ENCODE measurements around the gene ATP13A3. TPM values are rescaled to one million over a fixed set of nuclear protein-coding genes. Genes with fewer than 3 reads are reported as not detected.

Gene ATP13A3
- total RNA-seq, 1 donor from 2014 or later, result 44.4 TPM

- H3K9me3 ChIP-seq (ENCODE audit: control insufficient read depth in 3 of 3, low read length in 3 of 3), result peaks cover 0 to 3% (median 0%) of the 10 kb centered on the region in 3 donors
- H3K27me3 ChIP-seq (ENCODE audit: control insufficient read depth in 3 of 3, insufficient read depth in 3 of 3, low read length in 3 of 3), result peaks cover 0 to 8% (median 5%) of the 10 kb centered on the region in 3 donors
- H3K36me3 ChIP-seq (ENCODE audit: control insufficient read depth in 3 of 3, insufficient read depth in 3 of 3, low read length in 3 of 3), result no peaks in the 10 kb centered on the region
- no peak overlapping the region for H3K4me3 ChIP-seq (ENCODE audit: low read length in 3 of 3)
- no peak overlapping the region for H3K9ac ChIP-seq (ENCODE audit: low read depth in 1 of 3, low read length in 3 of 3)
- H3K4me1 ChIP-seq (ENCODE audit: control insufficient read depth in 3 of 3, insufficient read depth in 3 of 3, low read length in 3 of 3), result no peaks in the 10 kb centered on the region
- no peak overlapping the region for H3K27ac ChIP-seq (ENCODE audit: low read depth, low read length)
These were observed 97.5 kb downstream of the ATP13A3 start for GRCh38 chr3:194389269-194389668.

DNA sequence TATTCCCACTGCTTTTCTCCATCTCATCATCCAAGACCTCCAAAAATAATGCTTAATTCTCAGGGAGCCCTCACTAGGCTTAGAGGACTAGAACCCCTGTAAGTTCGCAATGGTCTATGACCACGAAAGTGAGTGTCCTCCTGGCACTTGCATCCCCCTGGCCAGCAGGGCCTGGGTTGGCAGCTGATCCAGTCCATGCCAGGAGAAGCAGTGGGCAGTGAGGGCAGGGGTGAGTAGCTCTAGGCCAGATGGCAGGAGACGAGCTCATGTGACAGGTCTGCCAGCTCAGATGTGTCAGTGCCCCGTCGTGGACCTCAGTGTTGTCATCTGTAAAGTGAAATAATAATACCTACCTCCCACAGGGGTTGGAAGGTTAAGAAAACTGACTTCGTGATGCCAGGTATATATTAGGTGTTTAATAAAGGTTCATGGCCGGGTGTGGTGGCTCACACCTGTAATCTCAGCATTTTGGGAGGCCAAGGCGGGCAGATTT, 98.8 kb downstream of the ATP13A3 start:
- H3K4me1 ChIP-seq (ENCODE audit: control insufficient read depth in 3 of 3, insufficient read depth in 3 of 3, low read length in 3 of 3), result no peaks in the 10 kb centered on the region
- H3K9me3 ChIP-seq (ENCODE audit: control insufficient read depth in 3 of 3, low read length in 3 of 3), result peaks cover 0 to 3% (median 0%) of the 10 kb centered on the region in 3 donors
- no peak overlapping the region for H3K9ac ChIP-seq (ENCODE audit: low read depth in 1 of 3, low read length in 3 of 3)
- H3K36me3 ChIP-seq (ENCODE audit: control insufficient read depth in 3 of 3, insufficient read depth in 3 of 3, low read length in 3 of 3), result no peaks in the 10 kb centered on the region
- H3K27me3 ChIP-seq (ENCODE audit: control insufficient read depth in 3 of 3, insufficient read depth in 3 of 3, low read length in 3 of 3), result peaks cover 0 to 8% (median 5%) of the 10 kb centered on the region in 3 donors
- H3K4me3 ChIP-seq (ENCODE audit: low read length in 3 of 3), result no peak overlapping the region
- no peak overlapping the region for H3K27ac ChIP-seq (ENCODE audit: low read depth, low read length)

GRCh38 chr3:194387276-194387675, 99.5 kb downstream of the ATP13A3 start:
- H3K27me3 ChIP-seq (ENCODE audit: control insufficient read depth in 3 of 3, insufficient read depth in 3 of 3, low read length in 3 of 3), result peaks cover 0 to 7% (median 5%) of the 10 kb centered on the region in 3 donors
- H3K4me1 ChIP-seq (ENCODE audit: control insufficient read depth in 3 of 3, insufficient read depth in 3 of 3, low read length in 3 of 3), result no peaks in the 10 kb centered on the region
- H3K36me3 ChIP-seq (ENCODE audit: control insufficient read depth in 3 of 3, insufficient read depth in 3 of 3, low read length in 3 of 3), result no peaks in the 10 kb centered on the region
- H3K4me3 ChIP-seq (ENCODE audit: low read length in 3 of 3), result no peak overlapping the region
- H3K27ac ChIP-seq (ENCODE audit: low read depth, low read length), result no peak overlapping the region
- H3K9me3 ChIP-seq (ENCODE audit: control insufficient read depth in 3 of 3, low read length in 3 of 3), result peaks cover 0 to 3% (median 0%) of the 10 kb centered on the region in 3 donors
- no peak overlapping the region for H3K9ac ChIP-seq (ENCODE audit: low read depth in 1 of 3, low read length in 3 of 3)

DNA sequence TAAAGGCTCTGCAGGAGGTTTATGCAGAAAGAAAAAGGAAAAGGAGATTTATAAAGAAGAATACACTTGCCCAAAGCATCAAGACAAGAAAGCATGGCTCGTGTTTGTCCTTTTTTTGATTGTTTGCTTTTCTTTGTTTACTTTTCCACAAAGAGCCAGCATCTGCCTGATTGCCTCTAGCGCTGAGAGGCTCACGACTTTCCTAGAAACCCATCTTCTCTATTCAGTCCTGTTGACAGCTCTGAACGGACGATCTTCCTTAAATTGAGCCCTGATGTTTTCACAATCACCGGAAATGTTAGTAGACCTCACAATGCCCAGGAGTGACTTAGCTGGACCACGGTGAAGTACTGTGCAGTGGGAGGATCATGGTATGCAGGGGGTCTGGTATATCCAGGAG, 100.2 kb downstream of the ATP13A3 start:
- H3K27ac ChIP-seq (ENCODE audit: low read depth, low read length), result no peak overlapping the region
- H3K36me3 ChIP-seq (ENCODE audit: control insufficient read depth in 3 of 3, insufficient read depth in 3 of 3, low read length in 3 of 3), result no peaks in the 10 kb centered on the region
- H3K4me3 ChIP-seq (ENCODE audit: low read length in 3 of 3), result no peak overlapping the region

DNA sequence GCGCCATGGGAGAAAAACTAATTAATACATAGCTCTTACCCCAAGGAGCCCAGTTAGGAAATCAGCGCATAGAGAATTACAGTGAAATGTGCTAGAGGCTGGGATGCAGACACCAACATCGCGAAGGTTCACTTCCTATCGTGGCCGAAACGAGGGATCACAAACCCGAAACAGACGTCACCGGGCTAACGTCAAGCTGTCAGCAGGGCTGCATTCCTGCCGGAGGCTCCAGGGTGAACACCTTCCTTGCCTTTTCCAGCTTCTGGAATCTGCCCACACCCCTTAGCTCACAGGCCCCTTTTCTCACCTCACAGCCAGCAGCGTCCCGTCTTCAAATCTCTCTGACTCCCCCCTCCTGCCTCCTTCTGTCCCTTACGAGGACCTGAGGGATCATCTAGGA, 100.7 kb downstream of the ATP13A3 start:
- no peak overlapping the region for H3K27ac ChIP-seq (ENCODE audit: low read depth, low read length)
- H3K36me3 ChIP-seq (ENCODE audit: control insufficient read depth in 3 of 3, insufficient read depth in 3 of 3, low read length in 3 of 3), result no peaks in the 10 kb centered on the region
- H3K9me3 ChIP-seq (ENCODE audit: control insufficient read depth in 3 of 3, low read length in 3 of 3), result peaks cover 0 to 3% (median 0%) of the 10 kb centered on the region in 3 donors
- H3K27me3 ChIP-seq (ENCODE audit: control insufficient read depth in 3 of 3, insufficient read depth in 3 of 3, low read length in 3 of 3), result peaks cover 0 to 12% (median 10%) of the 10 kb centered on the region in 3 donors
- H3K4me3 ChIP-seq (ENCODE audit: low read length in 3 of 3), result no peak overlapping the region
- no peak overlapping the region for H3K9ac ChIP-seq (ENCODE audit: low read depth in 1 of 3, low read length in 3 of 3)
- H3K4me1 ChIP-seq (ENCODE audit: control insufficient read depth in 3 of 3, insufficient read depth in 3 of 3, low read length in 3 of 3), result no peaks in the 10 kb centered on the region

More for the DNA sequence above, 100.2 kb downstream of the ATP13A3 start:
- Histone ChIP-seq H3K9ac (ENCODE audit: low read depth in 1 of 3, low read length in 3 of 3) (no peak overlapping the region), H3K27me3 (ENCODE audit: control insufficient read depth in 3 of 3, insufficient read depth in 3 of 3, low read length in 3 of 3) (peaks cover 0 to 8% (median 5%) of the 10 kb centered on the region in 3 donors), H3K9me3 (ENCODE audit: control insufficient read depth in 3 of 3, low read length in 3 of 3) (peaks cover 0 to 3% (median 0%) of the 10 kb centered on the region in 3 donors), H3K4me1 (ENCODE audit: control insufficient read depth in 3 of 3, insufficient read depth in 3 of 3, low read length in 3 of 3) (no peaks in the 10 kb centered on the region)

DNA sequence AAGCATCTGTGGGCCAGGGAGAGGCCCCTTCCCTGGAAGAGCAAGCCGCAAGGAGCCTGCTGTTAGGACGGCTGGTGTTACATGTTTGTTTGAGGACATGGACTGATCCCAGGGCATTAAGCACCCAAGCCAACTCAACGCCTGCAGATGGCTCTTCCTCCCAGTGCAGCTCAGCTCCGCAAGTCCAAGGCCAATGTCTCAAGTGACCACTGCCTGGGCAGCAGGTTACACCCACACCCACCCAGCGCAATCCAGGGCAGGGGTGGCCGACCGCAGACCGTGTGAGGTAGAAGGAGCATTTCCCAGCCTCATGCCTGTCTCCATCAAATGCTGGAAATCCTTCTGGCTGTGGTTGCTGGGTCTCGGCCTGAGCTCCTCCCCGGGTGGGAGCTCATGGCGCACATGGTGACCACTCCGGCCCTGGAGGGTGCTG, 102.2 kb downstream of the ATP13A3 start:
- Histone ChIP-seq H3K9me3 (ENCODE audit: control insufficient read depth in 3 of 3, low read length in 3 of 3) (no peaks in the 10 kb centered on the region), H3K27ac (ENCODE audit: low read depth, low read length) (no peak overlapping the region), H3K36me3 (ENCODE audit: control insufficient read depth in 3 of 3, insufficient read depth in 3 of 3, low read length in 3 of 3) (no peaks in the 10 kb centered on the region), H3K4me1 (ENCODE audit: control insufficient read depth in 3 of 3, insufficient read depth in 3 of 3, low read length in 3 of 3) (no peaks in the 10 kb centered on the region), H3K9ac (ENCODE audit: low read depth in 1 of 3, low read length in 3 of 3) (no peak overlapping the region), H3K27me3 (ENCODE audit: control insufficient read depth in 3 of 3, insufficient read depth in 3 of 3, low read length in 3 of 3) (peaks cover 4 to 23% (median 20%) of the 10 kb centered on the region in 3 donors), H3K4me3 (ENCODE audit: low read length in 3 of 3) (no peak overlapping the region)

DNA sequence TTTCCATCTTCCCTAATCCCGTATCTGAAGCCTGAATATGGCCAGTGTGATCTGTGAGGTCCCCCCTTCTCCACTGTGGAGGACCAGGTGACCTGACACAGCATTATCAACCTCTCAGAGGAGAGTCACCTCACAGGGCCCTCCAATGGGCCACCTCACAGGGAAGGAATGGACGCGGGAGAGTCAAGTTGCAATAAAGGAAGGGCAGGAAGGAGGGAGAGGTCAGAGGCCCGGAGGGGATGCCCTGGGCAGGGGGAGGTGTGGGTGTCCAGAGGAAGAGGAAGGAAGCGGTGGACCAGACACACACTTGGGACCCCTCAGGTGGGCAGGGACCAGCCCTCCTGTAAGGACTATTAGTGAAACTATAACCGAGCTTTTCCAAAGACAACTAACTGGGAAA, 102.6 kb downstream of the ATP13A3 start:
- no peak overlapping the region for H3K4me3 ChIP-seq (ENCODE audit: low read length in 3 of 3)
- H3K4me1 ChIP-seq (ENCODE audit: control insufficient read depth in 3 of 3, insufficient read depth in 3 of 3, low read length in 3 of 3), result no peaks in the 10 kb centered on the region
- peaks cover 7 to 23% (median 23%) of the 10 kb centered on the region in 3 donors for H3K27me3 ChIP-seq (ENCODE audit: control insufficient read depth in 3 of 3, insufficient read depth in 3 of 3, low read length in 3 of 3)
- no peaks in the 10 kb centered on the region for H3K36me3 ChIP-seq (ENCODE audit: control insufficient read depth in 3 of 3, insufficient read depth in 3 of 3, low read length in 3 of 3)
- no peak overlapping the region for H3K9ac ChIP-seq (ENCODE audit: low read depth in 1 of 3, low read length in 3 of 3)
- no peak overlapping the region for H3K27ac ChIP-seq (ENCODE audit: low read depth, low read length)
- H3K9me3 ChIP-seq (ENCODE audit: control insufficient read depth in 3 of 3, low read length in 3 of 3), result no peaks in the 10 kb centered on the region

GRCh38 chr3:194383276-194383940, 103.4 kb downstream of the ATP13A3 start:
- peaks cover 7 to 28% (median 28%) of the 10 kb centered on the region in 3 donors for H3K27me3 ChIP-seq (ENCODE audit: control insufficient read depth in 3 of 3, insufficient read depth in 3 of 3, low read length in 3 of 3)
- H3K9ac ChIP-seq (ENCODE audit: low read depth in 1 of 3, low read length in 3 of 3), result no peak overlapping the region
- no peaks in the 10 kb centered on the region for H3K4me1 ChIP-seq (ENCODE audit: control insufficient read depth in 3 of 3, insufficient read depth in 3 of 3, low read length in 3 of 3)
- H3K4me3 ChIP-seq (ENCODE audit: low read length in 3 of 3), result no peak overlapping the region
- no peaks in the 10 kb centered on the region for H3K9me3 ChIP-seq (ENCODE audit: control insufficient read depth in 3 of 3, low read length in 3 of 3)
- no peak overlapping the region for H3K27ac ChIP-seq (ENCODE audit: low read depth, low read length)
- H3K36me3 ChIP-seq (ENCODE audit: control insufficient read depth in 3 of 3, insufficient read depth in 3 of 3, low read length in 3 of 3), result no peaks in the 10 kb centered on the region

DNA sequence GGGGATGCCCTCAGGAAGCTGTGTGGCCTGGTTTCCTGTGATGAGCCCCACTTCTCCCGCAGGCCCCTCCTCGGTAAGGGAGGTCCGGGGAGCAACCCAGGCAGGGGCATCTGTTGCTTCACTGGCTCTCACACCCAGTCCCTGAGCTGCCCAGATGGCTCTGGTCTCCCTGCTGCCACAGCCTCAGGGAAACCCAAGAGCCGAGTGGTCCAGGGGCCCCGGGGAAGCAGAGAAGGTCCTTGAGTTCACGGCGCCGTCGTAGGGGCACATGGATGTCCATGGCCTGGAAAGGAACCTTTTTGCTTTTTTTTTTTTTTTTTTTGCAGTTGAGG, 103.9 kb downstream of the ATP13A3 start:
- Histone ChIP-seq H3K36me3 (ENCODE audit: control insufficient read depth in 3 of 3, insufficient read depth in 3 of 3, low read length in 3 of 3) (no peaks in the 10 kb centered on the region), H3K4me3 (ENCODE audit: low read length in 3 of 3) (no peak overlapping the region), H3K9me3 (ENCODE audit: control insufficient read depth in 3 of 3, low read length in 3 of 3) (no peaks in the 10 kb centered on the region), H3K4me1 (ENCODE audit: control insufficient read depth in 3 of 3, insufficient read depth in 3 of 3, low read length in 3 of 3) (no peaks in the 10 kb centered on the region), H3K9ac (ENCODE audit: low read depth in 1 of 3, low read length in 3 of 3) (no peak overlapping the region), H3K27ac (ENCODE audit: low read depth, low read length) (no peak overlapping the region), H3K27me3 (ENCODE audit: control insufficient read depth in 3 of 3, insufficient read depth in 3 of 3, low read length in 3 of 3) (peaks cover 9 to 30% (median 29%) of the 10 kb centered on the region in 3 donors)

- Histone ChIP-seq H3K27ac (ENCODE audit: low read depth, low read length) (no peak overlapping the region), H3K4me3 (ENCODE audit: low read length in 3 of 3) (no peak overlapping the region), H3K9me3 (ENCODE audit: control insufficient read depth in 3 of 3, low read length in 3 of 3) (no peaks in the 10 kb centered on the region), H3K9ac (ENCODE audit: low read depth in 1 of 3, low read length in 3 of 3) (no peak overlapping the region), H3K4me1 (ENCODE audit: control insufficient read depth in 3 of 3, insufficient read depth in 3 of 3, low read length in 3 of 3) (no peaks in the 10 kb centered on the region), H3K27me3 (ENCODE audit: control insufficient read depth in 3 of 3, insufficient read depth in 3 of 3, low read length in 3 of 3) (peaks cover 9 to 30% (median 29%) of the 10 kb centered on the region in 3 donors), H3K36me3 (ENCODE audit: control insufficient read depth in 3 of 3, insufficient read depth in 3 of 3, low read length in 3 of 3) (no peaks in the 10 kb centered on the region)
These were observed 104.5 kb downstream of the ATP13A3 start for GRCh38 chr3:194382196-194382891.

Data from skeletal muscle tissue (tissue), 4 donors.